ENCODE measurements around the gene LEO1.

The LEO1 gene

GRCh38 chr15:52019394-52020220 is 48.0 kb upstream of the LEO1 start:
- peak; percentile 54 to 77 for DNase-seq (ENCODE audit: low read depth in 1 of 2, low spot score in 1 of 2)
- Histone ChIP-seq H3K27ac (replicated peaks) (peak overlapping the region; percentile 88), H3K27me3 (ENCODE audit: insufficient read depth, poor library complexity, severe bottlenecking) (no peaks in the 10 kb centered on the region), H3K4me3 (replicated peaks; ENCODE audit: insufficient read depth, low read length) (peak overlapping the region; percentile 65)
- TF ChIP-seq GABPA (IDR thresholded peaks at IDR 0.05; ENCODE audit: low read depth) (no peak), POLR2AphosphoS5 (IDR thresholded peaks at IDR 0.05; ENCODE audit: low read depth) (no peak; the same call in 1 of the 2 replicates), SPI1 (IDR thresholded peaks at IDR 0.05; ENCODE audit: borderline replicate concordance, low read depth) (no peak)
- TF ChIP-seq, protein P1, sequence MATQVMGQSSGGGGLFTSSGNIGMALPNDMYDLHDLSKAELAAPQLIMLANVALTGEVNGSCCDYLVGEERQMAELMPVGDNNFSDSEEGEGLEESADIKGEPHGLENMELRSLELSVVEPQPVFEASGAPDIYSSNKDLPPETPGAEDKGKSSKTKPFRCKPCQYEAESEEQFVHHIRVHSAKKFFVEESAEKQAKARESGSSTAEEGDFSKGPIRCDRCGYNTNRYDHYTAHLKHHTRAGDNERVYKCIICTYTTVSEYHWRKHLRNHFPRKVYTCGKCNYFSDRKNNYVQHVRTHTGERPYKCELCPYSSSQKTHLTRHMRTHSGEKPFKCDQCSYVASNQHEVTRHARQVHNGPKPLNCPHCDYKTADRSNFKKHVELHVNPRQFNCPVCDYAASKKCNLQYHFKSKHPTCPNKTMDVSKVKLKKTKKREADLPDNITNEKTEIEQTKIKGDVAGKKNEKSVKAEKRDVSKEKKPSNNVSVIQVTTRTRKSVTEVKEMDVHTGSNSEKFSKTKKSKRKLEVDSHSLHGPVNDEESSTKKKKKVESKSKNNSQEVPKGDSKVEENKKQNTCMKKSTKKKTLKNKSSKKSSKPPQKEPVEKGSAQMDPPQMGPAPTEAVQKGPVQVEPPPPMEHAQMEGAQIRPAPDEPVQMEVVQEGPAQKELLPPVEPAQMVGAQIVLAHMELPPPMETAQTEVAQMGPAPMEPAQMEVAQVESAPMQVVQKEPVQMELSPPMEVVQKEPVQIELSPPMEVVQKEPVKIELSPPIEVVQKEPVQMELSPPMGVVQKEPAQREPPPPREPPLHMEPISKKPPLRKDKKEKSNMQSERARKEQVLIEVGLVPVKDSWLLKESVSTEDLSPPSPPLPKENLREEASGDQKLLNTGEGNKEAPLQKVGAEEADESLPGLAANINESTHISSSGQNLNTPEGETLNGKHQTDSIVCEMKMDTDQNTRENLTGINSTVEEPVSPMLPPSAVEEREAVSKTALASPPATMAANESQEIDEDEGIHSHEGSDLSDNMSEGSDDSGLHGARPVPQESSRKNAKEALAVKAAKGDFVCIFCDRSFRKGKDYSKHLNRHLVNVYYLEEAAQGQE (IDR thresholded peaks at IDR 0.05; ENCODE audit: insufficient replicate concordance, low read depth), result no peak
- TF ChIP-seq, protein P2, sequence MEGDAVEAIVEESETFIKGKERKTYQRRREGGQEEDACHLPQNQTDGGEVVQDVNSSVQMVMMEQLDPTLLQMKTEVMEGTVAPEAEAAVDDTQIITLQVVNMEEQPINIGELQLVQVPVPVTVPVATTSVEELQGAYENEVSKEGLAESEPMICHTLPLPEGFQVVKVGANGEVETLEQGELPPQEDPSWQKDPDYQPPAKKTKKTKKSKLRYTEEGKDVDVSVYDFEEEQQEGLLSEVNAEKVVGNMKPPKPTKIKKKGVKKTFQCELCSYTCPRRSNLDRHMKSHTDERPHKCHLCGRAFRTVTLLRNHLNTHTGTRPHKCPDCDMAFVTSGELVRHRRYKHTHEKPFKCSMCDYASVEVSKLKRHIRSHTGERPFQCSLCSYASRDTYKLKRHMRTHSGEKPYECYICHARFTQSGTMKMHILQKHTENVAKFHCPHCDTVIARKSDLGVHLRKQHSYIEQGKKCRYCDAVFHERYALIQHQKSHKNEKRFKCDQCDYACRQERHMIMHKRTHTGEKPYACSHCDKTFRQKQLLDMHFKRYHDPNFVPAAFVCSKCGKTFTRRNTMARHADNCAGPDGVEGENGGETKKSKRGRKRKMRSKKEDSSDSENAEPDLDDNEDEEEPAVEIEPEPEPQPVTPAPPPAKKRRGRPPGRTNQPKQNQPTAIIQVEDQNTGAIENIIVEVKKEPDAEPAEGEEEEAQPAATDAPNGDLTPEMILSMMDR (IDR thresholded peaks at IDR 0.05; ENCODE audit: insufficient read depth, low read length), result no peak

DNA sequence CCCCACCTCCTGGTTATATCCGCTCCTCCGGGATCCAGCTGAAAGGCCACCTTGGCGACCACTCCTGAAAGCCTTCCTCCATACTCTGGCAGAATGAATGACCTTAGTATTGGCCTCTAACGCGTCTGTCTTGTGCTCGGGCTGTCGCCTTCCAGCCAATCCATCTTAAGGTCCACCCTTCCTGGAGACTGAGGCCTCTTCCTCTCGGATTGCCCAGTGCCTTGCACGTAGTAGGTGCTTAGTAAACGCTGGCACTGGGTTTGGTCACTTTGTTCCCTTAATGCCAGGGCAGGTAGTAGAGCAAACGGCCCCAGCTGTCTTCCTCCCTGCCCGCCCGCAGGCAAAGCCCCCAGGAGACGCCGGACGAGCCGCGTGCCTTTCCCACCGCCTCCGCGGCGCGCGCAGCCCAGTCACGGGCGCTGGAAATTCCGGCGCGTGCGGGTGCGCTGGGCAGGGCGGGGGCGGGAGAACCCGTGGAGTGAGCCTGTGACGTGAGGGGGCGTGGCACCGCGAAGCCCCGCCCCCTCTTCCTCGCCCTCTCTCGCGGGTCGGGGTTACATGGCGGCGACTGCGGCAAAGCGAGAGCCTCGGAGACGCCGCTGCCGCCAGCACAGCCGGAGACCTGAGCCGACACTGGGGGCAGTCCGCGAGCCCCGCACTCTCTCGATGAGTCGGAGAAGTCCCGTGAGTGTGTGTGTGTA is 47.3 kb upstream of the LEO1 start, which contains the start of gene MAPK6:
Gene MAPK6 (plus strand): TSS at position 527 of the 701 bp plus-strand sequence. CDS start 27,242 bp downstream, outside the sequence.
- peak within 1 kb of the TSS; percentile 88 for H3K27ac ChIP-seq (replicated peaks)
- peak; percentile 86 to 87 for DNase-seq (ENCODE audit: low read depth in 1 of 2, low spot score in 1 of 2)
- peak within 1 kb of the TSS; percentile 65 for H3K4me3 ChIP-seq (replicated peaks; ENCODE audit: insufficient read depth, low read length)
- TF ChIP-seq, protein P1 (IDR thresholded peaks at IDR 0.05; ENCODE audit: insufficient replicate concordance, low read depth), result peak; percentile 73
- TF ChIP-seq GABPA (IDR thresholded peaks at IDR 0.05; ENCODE audit: low read depth) (no peak), SPI1 (IDR thresholded peaks at IDR 0.05; ENCODE audit: borderline replicate concordance, low read depth) (no peak), POLR2AphosphoS5 (IDR thresholded peaks at IDR 0.05; ENCODE audit: low read depth) (peak; percentile 72)
- TF ChIP-seq, protein P2 (IDR thresholded peaks at IDR 0.05; ENCODE audit: insufficient read depth, low read length), result no peak
- H3K27me3 ChIP-seq (ENCODE audit: insufficient read depth, poor library complexity, severe bottlenecking), result no peaks in the 10 kb centered on the region

GRCh38 chr15:52018244-52018643 is 46.7 kb upstream of the LEO1 start:
- H3K4me3 ChIP-seq (replicated peaks; ENCODE audit: insufficient read depth, low read length), result no peak overlapping the region
- no peaks in the 10 kb centered on the region for H3K27me3 ChIP-seq (ENCODE audit: insufficient read depth, poor library complexity, severe bottlenecking)
- no peak overlapping the region for H3K27ac ChIP-seq (replicated peaks)
- DNase-seq (ENCODE audit: low read depth in 1 of 2, low spot score in 1 of 2), result no peak
- TF ChIP-seq, protein P2 (IDR thresholded peaks at IDR 0.05; ENCODE audit: insufficient read depth, low read length), result no peak
- TF ChIP-seq GABPA (IDR thresholded peaks at IDR 0.05; ENCODE audit: low read depth) (no peak), POLR2AphosphoS5 (IDR thresholded peaks at IDR 0.05; ENCODE audit: low read depth) (no peak), SPI1 (IDR thresholded peaks at IDR 0.05; ENCODE audit: borderline replicate concordance, low read depth) (no peak)
